22Rv1 (cell line): ENCODE data around the gene NPFF.

Source experiments
- CTCF ChIP-seq: fragments of 450-650 bp; IDR thresholded peaks from 2 replicates; pipeline ENCODE4 v1.5.1; 2017; ENCODE audit warnings: mild to moderate bottlenecking
- ZFX ChIP-seq: fragments of 450-650 bp; IDR thresholded peaks from 2 replicates; pipeline ENCODE4 v1.6.1; 2017; ENCODE audit warnings: antibody characterized with exemption, borderline replicate concordance

- no peak for TF ChIP-seq CTCF
- TF ChIP-seq ZFX: no peak
Observed at GRCh38 chr12:53482626-53483168, 24.6 kb downstream of the NPFF start.
